BE2C (cell line): ENCODE measurements around the gene FKBP5.
"Not testable (repeated sequence)": the region's sequence is repeated elsewhere in the genome, so short reads cannot be mapped to it uniquely, and the experiment has no call there.

ENCODE experiments used
- DNase-seq: peaks from one replicate; pipeline ENCODE4 v3.0.0-alpha.2; 2020
- H3K27me3 ChIP-seq: fragments of 250-450 bp; sonication (Bioruptor Pico); 2 replicates; pipeline ENCODE4 v1.5.1; 2020; ENCODE audit warnings: mild to moderate bottlenecking
- H3K36me3 ChIP-seq: fragments of 250-450 bp; sonication (Bioruptor Pico); 2 replicates; pipeline ENCODE4 v1.5.1; 2020; ENCODE audit warnings: mild to moderate bottlenecking
- H3K4me1 ChIP-seq: fragments of 250-450 bp; sonication (Bioruptor Pico); 2 replicates; pipeline ENCODE4 v1.5.1; 2020
- H3K4me3 ChIP-seq: 2 replicates; pipeline ENCODE4 v1.5.1; 2011; ENCODE audit warnings: low read depth, low read length
- H3K9me3 ChIP-seq: fragments of 250-450 bp; sonication (Bioruptor Pico); 2 replicates; pipeline ENCODE4 v1.5.1; 2020
- CTCF ChIP-seq: IDR thresholded peaks from 2 replicates; pipeline ENCODE4 v1.5.1; 2012; ENCODE audit warnings: mild to moderate bottlenecking, low read depth, low read length

FKBP5 gene

GRCh38 chr6:35698858-35699257 is 10.1 kb upstream of the FKBP5 start:
- Histone ChIP-seq H3K27me3 (no peaks in the 10 kb centered on the region), H3K9me3 (no peaks in the 10 kb centered on the region; the same call in 1 of the 2 replicates), H3K4me1 (no peaks in the 10 kb centered on the region), H3K4me3 (no peak overlapping the region), H3K36me3 (no peaks in the 10 kb centered on the region)
- DNase-seq = no peak
- TF ChIP-seq CTCF = no peak

- DNase-seq, H3K4me3 ChIP-seq, H3K27me3 ChIP-seq, H3K4me1 ChIP-seq, H3K9me3 ChIP-seq, H3K36me3 ChIP-seq: not testable (repeated sequence)
Observed at GRCh38 chr6:35698430-35698829, 9.7 kb upstream of the FKBP5 start.

- no peak overlapping the region for H3K4me3 ChIP-seq
- no peak for TF ChIP-seq CTCF
- H3K4me1 ChIP-seq = no peaks in the 10 kb centered on the region
- no peaks in the 10 kb centered on the region for H3K27me3 ChIP-seq
- H3K36me3 ChIP-seq = no peaks in the 10 kb centered on the region
- no peaks in the 10 kb centered on the region for H3K9me3 ChIP-seq
- no peak for DNase-seq
Observed at GRCh38 chr6:35694462-35694861, 5.7 kb upstream of the FKBP5 start.

- H3K27me3 ChIP-seq = no peaks in the 10 kb centered on the region
- H3K4me3 ChIP-seq = no peak overlapping the region
- no peaks in the 10 kb centered on the region; the same call in 1 of the 2 replicates for H3K36me3 ChIP-seq
- H3K9me3 ChIP-seq = no peaks in the 10 kb centered on the region
- no peak for TF ChIP-seq CTCF
- H3K4me1 ChIP-seq = peaks cover 3% of the 10 kb centered on the region
- no peak for DNase-seq
Observed at GRCh38 chr6:35691027-35691824, 2.5 kb upstream of the FKBP5 start.

GRCh38 chr6:35690484-35690883 is 1.8 kb upstream of the FKBP5 start:
- DNase-seq = no peak
- H3K4me3 ChIP-seq = no peak overlapping the region
- H3K36me3 ChIP-seq = no peaks in the 10 kb centered on the region; the same call in 1 of the 2 replicates
- no peaks in the 10 kb centered on the region for H3K9me3 ChIP-seq
- no peaks in the 10 kb centered on the region for H3K27me3 ChIP-seq
- peaks cover 3% of the 10 kb centered on the region for H3K4me1 ChIP-seq
- no peak for TF ChIP-seq CTCF

- not testable (repeated sequence) for H3K4me3 ChIP-seq, DNase-seq, H3K27me3 ChIP-seq, H3K4me1 ChIP-seq, H3K9me3 ChIP-seq, H3K36me3 ChIP-seq
Observed at GRCh38 chr6:35690006-35690405, 1.3 kb upstream of the FKBP5 start.
